Measurements from ENCODE around the gene IRF1.

DNA sequence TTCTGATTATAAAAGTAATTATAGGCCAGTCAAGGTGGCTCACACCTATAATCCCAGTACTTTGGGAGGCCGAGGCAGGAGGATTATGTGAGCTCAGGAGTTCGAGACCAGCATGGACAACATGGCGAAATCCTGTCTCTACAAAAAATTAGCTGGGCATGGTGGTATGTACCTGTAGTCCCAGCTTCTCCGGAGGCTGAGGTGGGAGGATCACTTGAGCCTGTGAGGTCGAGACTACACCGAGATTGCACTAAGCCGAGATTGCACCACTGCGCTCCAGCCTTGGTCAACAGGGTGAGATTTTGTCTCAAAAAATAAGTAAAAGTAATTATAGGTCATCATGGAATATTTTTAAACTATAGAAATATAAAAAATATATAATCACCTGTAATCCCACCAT is 18.1 kb downstream of the IRF1 start:
- no peak for TF ChIP-seq CTCF (conservative IDR thresholded peaks at IDR 0.05; ENCODE audit: low read depth, low read length)
- no peak for TF ChIP-seq EZH2 (IDR thresholded peaks at IDR 0.05; ENCODE audit: borderline replicate concordance, low read depth, low read length, poor library complexity, severe bottlenecking)

Data from A673 (cell line).